Heart left ventricle (tissue), 16 donors: ENCODE measurements around the gene CC2D1A. TPM values are rescaled to one million over a fixed set of nuclear protein-coding genes. Genes with fewer than 3 reads are reported as not detected.

Experiments
- ATAC-seq, 4 donors: fragments of 200-7000 bp; cut with Tn5 transposase; one replicate each; pipeline ENCODE4 v1.9.1; 2020 to 2022; ENCODE audit warnings: moderate library complexity in 4 of 4, mild to moderate bottlenecking in 3 of 4, moderate number of reproducible peaks in 1 of 4
- DNase-seq, 5 donors: peaks; one replicate each; pipeline ENCODE4 v3.0.0-alpha.2; 2020
- H3K27ac ChIP-seq, 12 donors: fragments of 200-600 bp; sonication (generic) in 4 of 12; one replicate each; pipeline versions ENCODE4 v1.5.0 to v1.8.0; 2016 to 2022; ENCODE audit warnings: mild to moderate bottlenecking in 2 of 12
- H3K27me3 ChIP-seq, 9 donors: fragments of 200-600 bp; sonication (generic) in 2 of 9; one replicate each; pipeline versions ENCODE4 v1.5.1 to v1.8.0; 2016 to 2022; ENCODE audit warnings: mild to moderate bottlenecking in 3 of 9
- H3K36me3 ChIP-seq, 9 donors: fragments of 200-600 bp; sonication (generic) in 2 of 9; one replicate each; pipeline versions ENCODE4 v1.5.0 to v1.8.0; 2018 to 2022; ENCODE audit warnings: mild to moderate bottlenecking in 2 of 9
- H3K4me1 ChIP-seq, 12 donors: fragments of 200-600 bp; sonication (generic) in 4 of 12; one replicate each; pipeline versions ENCODE4 v1.5.0 to v1.8.0; 2016 to 2022; ENCODE audit warnings: mild to moderate bottlenecking in 3 of 12
- H3K4me3 ChIP-seq, 12 donors: fragments of 200-600 bp; sonication (generic) in 4 of 12; one replicate each; pipeline versions ENCODE4 v1.5.0 to v1.8.0; 2017 to 2022; ENCODE audit warnings: mild to moderate bottlenecking in 9 of 12, moderate library complexity in 4 of 12
- H3K9me3 ChIP-seq, 12 donors: fragments of 200-600 bp; sonication (generic) in 4 of 12; one replicate each; pipeline versions ENCODE4 v1.5.0 to v1.8.0; 2016 to 2022; ENCODE audit warnings: mild to moderate bottlenecking in 1 of 12
- CTCF ChIP-seq, 12 donors: fragments of 200-600 bp; sonication (generic) in 4 of 12; IDR thresholded peaks; one replicate each; pipeline versions ENCODE4 v1.5.0 to v1.8.0; 2018 to 2022; ENCODE audit warnings: antibody characterized with exemption in 12 of 12, mild to moderate bottlenecking in 5 of 12
- POLR2A ChIP-seq, 2 donors: fragments of 450-650 bp; IDR thresholded peaks; one replicate each; pipeline ENCODE4 v1.6.1; 2017; ENCODE audit warnings: antibody characterized with exemption in 2 of 2, mild to moderate bottlenecking in 2 of 2, moderate library complexity in 2 of 2
- WGBS, 4 donors: extraction: QIAGEN DNeasy Blood & Tissue Kit in 2 of 4; methylation state at CpG; one replicate each; pipeline versions ENCODE4 v1.1.5 to v1.1.7; 2013 to 2018; 5-methylcytosine and 5-hydroxymethylcytosine counted together
- intact Hi-C, 10 donors: fragments of 100-400 bp; cut with DNase I; formaldehyde crosslinking; loops; one replicate each; pipeline versions ENCODE4 v1.11.1 to v1.14.2; 2022
- polyA plus RNA-seq, 2 donors: library from polyadenylated mRNA; stranded (reverse); fragments of 200-250 nt; gene quantifications; one replicate each; pipeline ENCODE4 v1.2.3, GENCODE V29; 2013
- total RNA-seq, 9 donors: library from RNA; depleted of rRNA in 2 of 9; stranded (reverse); fragments of >200 nt in 2 of 9; fragmentation: NEBNext Ultra II Directional in 3 of 9; extraction: Animal tissue kit (Norgen Biotek cat#: 25700) in 3 of 9; gene quantifications; one replicate each; pipeline versions ENCODE4 v1.1.0 to v1.2.4, GENCODE V29; 2016 to 2023
- donor health status: ischemic (EF 13 %, LVEDD 7.1; RV severe dilation, severe dysfunction).
- donor health status: healthy with polysubstance abuse.
- donor health status: DM: no; HTN: yes; CAD: no.
- donor health status: DM: no; HTN: no; CAD: no.
- donor health status: ischemic (EF 25% LVEDD 6.9; RV normal size, moderate dysfunction).
- donor health status: ischemic (EF 25% LVEDD 5.7; RV mildly dilated, moderate dysfunction).
- donor health status: healthy.
- donor health status: DM: yes; HTN: yes; CAD: no.
- donor health status: ischemic (EF 35%, LVEDD 5.7; RV mildly dilated, moderate dysfunction).
- donor health status: nonischemic (EF 11% LVEDD 7.7; RV severe dilation, severe dysfunction).
- donor health status: DM: yes; HTN: yes; CAD: no.
- donor health status: PGD.
- donor health status: ischemic (EF 29% LVEDD 5.4; RV normal size, mild dysfunction).
- donor health status: nonischemic (EF 23%, LVEDD 6.1; RV moderate dilation, normal function).

Gene CC2D1A
- total and polyA plus RNA-seq, 11 donors: 14.4 to 36.3 (median 19.5) TPM

GRCh38 chr19:13872339-13872694 lies 33.7 kb upstream of the CC2D1A start:
- DNase-seq: no peak
- no peak for ATAC-seq
- TF ChIP-seq CTCF (IDR thresholded peaks at IDR 0.05) (no peak), POLR2A (IDR thresholded peaks at IDR 0.05) (no peak)
- 43 to 56% (median 46%) methylated on average over 5 of the region's 5 CpGs for WGBS, 4 donors
- Histone ChIP-seq H3K36me3 (no peaks in the 10 kb centered on the region), H3K4me1 (peaks cover 0 to 9% (median 0%) of the 10 kb centered on the region in 12 donors), H3K4me3 (peak overlapping the region in 10 of 12 donors; percentile 0 to 50 (median 47)), H3K27me3 (peaks cover 0 to 3% (median 0%) of the 10 kb centered on the region in 9 donors), H3K27ac (peak overlapping the region in 1 of 12 donors; percentile 38), H3K9me3 (no peaks in the 10 kb centered on the region)
- intact Hi-C loops: no loop called here

- no peaks in the 10 kb centered on the region for H3K27me3 ChIP-seq
- ATAC-seq: peak; percentile 28 to 70 (median 52)
- no peaks in the 10 kb centered on the region for H3K36me3 ChIP-seq
- peak in 3 of 5 donors; percentile 24 to 50 (median 45) for DNase-seq
- intact Hi-C loops: no loop called here
- TF ChIP-seq POLR2A (IDR thresholded peaks at IDR 0.05) (no peak), CTCF (IDR thresholded peaks at IDR 0.05) (peak in 4 of 12 donors; percentile 14 to 25 (median 20))
- H3K9me3 ChIP-seq: no peaks in the 10 kb centered on the region
- peaks cover 0 to 9% (median 0%) of the 10 kb centered on the region in 12 donors for H3K4me1 ChIP-seq
- H3K4me3 ChIP-seq: peak overlapping the region; percentile 0 to 50 (median 46)
- H3K27ac ChIP-seq: peak overlapping the region in 2 of 12 donors; percentile 12 to 38
- WGBS, 4 donors: 2 to 8% (median 5%) methylated on average over 21 to 45 of the region's 45 CpGs
These were observed 33.2 kb upstream of the CC2D1A start for GRCh38 chr19:13872695-13873389.

GRCh38 chr19:13873834-13874515 lies 32.0 kb upstream of the CC2D1A start:
- DNase-seq: no peak
- Histone ChIP-seq H3K36me3 (no peaks in the 10 kb centered on the region), H3K27me3 (no peaks in the 10 kb centered on the region), H3K9me3 (no peaks in the 10 kb centered on the region), H3K27ac (no peak overlapping the region), H3K4me1 (peaks cover 0 to 9% (median 0%) of the 10 kb centered on the region in 12 donors), H3K4me3 (no peak overlapping the region)
- no peak for TF ChIP-seq POLR2A (IDR thresholded peaks at IDR 0.05)
- no peak for ATAC-seq
- intact Hi-C loops: no loop called here
- WGBS, 4 donors: 57 to 72% (median 60%) methylated on average over 33 to 35 of the region's 35 CpGs

GRCh38 chr19:13875824-13876223 lies 30.2 kb upstream of the CC2D1A start:
- ATAC-seq (no peak), DNase-seq (no peak)
- intact Hi-C loops: loop anchor here in 3 of 10 donors (5.0 kb wide), 2 partner anchors 279 to 471 kb away; no protein-coding TSS in a partner anchor
- TF ChIP-seq POLR2A (IDR thresholded peaks at IDR 0.05): no peak
- TF ChIP-seq CTCF (IDR thresholded peaks at IDR 0.05): no peak
- H3K27me3 ChIP-seq: no peaks in the 10 kb centered on the region
- no peaks in the 10 kb centered on the region for H3K36me3 ChIP-seq
- H3K4me1 ChIP-seq: peaks cover 0 to 21% (median 13%) of the 10 kb centered on the region in 12 donors
- no peaks in the 10 kb centered on the region for H3K9me3 ChIP-seq
- no peak overlapping the region for H3K27ac ChIP-seq
- no peak overlapping the region for H3K4me3 ChIP-seq
- WGBS, 4 donors: 93 to 96% (median 95%) methylated on average over 5 of the region's 5 CpGs
